Natural killer cell treated with Interleukin-12 subunit alpha and Interleukin-12 subunit beta and Interleukin-15 and Interleukin-18, amount 100 ng/mL, for 72 hours (primary cell): ENCODE measurements around the gene GPC1. TPM values are rescaled to one million over a fixed set of nuclear protein-coding genes. Genes with fewer than 3 reads are reported as not detected.

Experiments used
- ATAC-seq, 2 donors: fragments of 150-1000 bp; cut with Tn5 transposase in 1 of 2; sonication (Bioruptor Pico), chemical (Tn5 transposase) in 1 of 2; 2 replicates each; pipeline ENCODE4 v1.10.0; 2021
- DNase-seq: peaks from one replicate; pipeline ENCODE4 v3.0.0; 2022; ENCODE audit warnings: low spot score
- H3K27ac Mint-ChIP-seq, 2 donors: 1 replicate in 1 of 2; 2 replicates in 1 of 2; pipeline ENCODE4 v1.8.0; 2022; ENCODE audit warnings: mixed read lengths in 2 of 2, mild to moderate bottlenecking in 1 of 2, moderate library complexity in 1 of 2
- H3K27me3 Mint-ChIP-seq, 2 donors: 1 replicate in 1 of 2; 2 replicates in 1 of 2; pipeline ENCODE4 v1.8.0; 2022; ENCODE audit warnings: mixed read lengths in 2 of 2
- H3K36me3 Mint-ChIP-seq: one replicate; pipeline ENCODE4 v1.8.0; 2022; ENCODE audit warnings: mixed read lengths
- H3K4me1 Mint-ChIP-seq, 2 donors: 1 replicate in 1 of 2; 2 replicates in 1 of 2; pipeline ENCODE4 v1.8.0; 2022; ENCODE audit warnings: low read depth in 2 of 2, mixed read lengths in 2 of 2, mild to moderate bottlenecking in 1 of 2
- H3K4me3 Mint-ChIP-seq: one replicate; pipeline ENCODE4 v1.8.0; 2022; ENCODE audit warnings: mixed read lengths
- H3K9me3 Mint-ChIP-seq: 2 replicates; pipeline ENCODE4 v1.8.0; 2022; ENCODE audit warnings: mixed read lengths
- total RNA-seq, 2 donors: library from RNA; stranded (reverse); gene quantifications; one replicate each; pipeline ENCODE4 v1.2.3, GENCODE V29; 2022

Gene GPC1
- total RNA-seq, 2 donors from 2014 or later: 1.2 to 1.8 TPM

DNA sequence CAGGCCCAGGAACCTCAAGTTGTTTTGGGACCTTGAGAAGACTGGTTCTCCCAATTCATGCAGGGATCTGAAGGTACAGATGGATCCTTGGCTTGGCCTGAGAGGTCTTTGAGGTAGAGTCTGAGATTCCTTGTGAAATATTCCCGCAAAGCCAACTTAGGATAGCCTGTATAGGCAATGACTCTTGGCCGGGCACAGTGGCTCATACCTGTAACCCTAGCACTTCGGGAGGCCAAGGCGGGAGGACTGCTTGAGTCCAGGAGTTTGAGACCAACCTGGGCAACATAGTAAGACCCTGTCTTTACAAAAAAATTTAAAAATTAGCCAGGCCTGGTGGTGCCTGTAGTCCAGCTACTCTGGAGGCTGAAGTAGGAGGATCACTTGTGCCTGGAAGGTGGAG is 81.9 kb downstream of the GPC1 start:
- DNase-seq: no peak
- H3K27ac Mint-ChIP-seq: no peak overlapping the region
- no peak for ATAC-seq
- peaks cover 0 to 2% of the 10 kb centered on the region in 2 donors for H3K27me3 Mint-ChIP-seq
- no peak overlapping the region for H3K4me3 Mint-ChIP-seq
- no peaks in the 10 kb centered on the region for H3K36me3 Mint-ChIP-seq
- H3K9me3 Mint-ChIP-seq: no peaks in the 10 kb centered on the region
- peaks cover 17 to 21% of the 10 kb centered on the region in 2 donors for H3K4me1 Mint-ChIP-seq

Other genes with a start within 250 kb of the GPC1 start
- 10 to 100 TPM; 13.0 to 40.9 TPM for gene ANKMY1, start 122.3 kb downstream of the GPC1 start, total RNA-seq
- gene DUSP28, start 124.7 kb downstream of the GPC1 start, total RNA-seq: 1 to 10 TPM; 6.1 to 6.3 TPM
- gene RNPEPL1, start 132.8 kb downstream of the GPC1 start, total RNA-seq: 10 to 100 TPM; 60.9 to 67.6 TPM
- gene CAPN10, start 151.1 kb downstream of the GPC1 start, total RNA-seq: 10 to 100 TPM; 50.4 to 73.9 TPM
- gene GPR35, start 189.8 kb downstream of the GPC1 start, total RNA-seq: 1 to 10 TPM; 5.9 to 7.6 TPM
- not detected for gene AQP12B, start 247.2 kb downstream of the GPC1 start, total RNA-seq